Glutamatergic neuron (in vitro differentiated cells): ENCODE results near the gene RPL27A. TPM values are rescaled to one million over a fixed set of nuclear protein-coding genes. Genes with fewer than 3 reads are reported as not detected.

Source experiments
- DNase-seq: peaks from one replicate; pipeline ENCODE4 v3.0.0; 2022
- H3K27ac Mint-ChIP-seq: one replicate; pipeline ENCODE4 v1.8.0; 2020; ENCODE audit warnings: mild to moderate bottlenecking, mixed read lengths, inconsistent platforms; ENCODE audit not compliant: unreplicated experiment
- H3K27me3 Mint-ChIP-seq: one replicate; pipeline ENCODE4 v1.8.0; 2020; ENCODE audit warnings: mild to moderate bottlenecking, moderate library complexity, mixed read lengths, inconsistent platforms; ENCODE audit not compliant: unreplicated experiment
- H3K36me3 Mint-ChIP-seq: one replicate; pipeline ENCODE4 v1.8.0; 2020; ENCODE audit warnings: mild to moderate bottlenecking, mixed read lengths, inconsistent platforms; ENCODE audit not compliant: unreplicated experiment
- H3K4me1 Mint-ChIP-seq: one replicate; pipeline ENCODE4 v1.8.0; 2020; ENCODE audit warnings: mild to moderate bottlenecking, low read depth, mixed read lengths, inconsistent platforms; ENCODE audit not compliant: unreplicated experiment
- H3K4me3 Mint-ChIP-seq: one replicate; pipeline ENCODE4 v1.8.0; 2020; ENCODE audit warnings: mild to moderate bottlenecking, mixed read lengths, inconsistent platforms; ENCODE audit not compliant: unreplicated experiment
- H3K9me3 Mint-ChIP-seq: one replicate; pipeline ENCODE4 v1.8.0; 2020; ENCODE audit warnings: mild to moderate bottlenecking, moderate library complexity, mixed read lengths, inconsistent platforms; ENCODE audit not compliant: unreplicated experiment
- total RNA-seq: library from RNA; stranded (reverse); fragmentation: NEBNext Ultra II Directional; extraction: Animal tissue kit (Norgen Biotek cat#: 25700); gene quantifications from one replicate; pipeline ENCODE4 v1.2.1, GENCODE V29; 2021; ENCODE audit not compliant: unreplicated experiment
- TF ChIP-seq, protein P1 (sequence below): fragments of 200-600 bp; sonication (generic); IDR thresholded peaks from one replicate; pipeline ENCODE4 v1.5.0; 2021; ENCODE audit not compliant: partially characterized antibody, unreplicated experiment

RPL27A gene
- total RNA-seq, 1 donor from 2014 or later, result 398 TPM

- H3K4me1 Mint-ChIP-seq, result peaks cover 10% of the 10 kb centered on the region
- no peaks in the 10 kb centered on the region for H3K9me3 Mint-ChIP-seq
- TF ChIP-seq, protein P1, sequence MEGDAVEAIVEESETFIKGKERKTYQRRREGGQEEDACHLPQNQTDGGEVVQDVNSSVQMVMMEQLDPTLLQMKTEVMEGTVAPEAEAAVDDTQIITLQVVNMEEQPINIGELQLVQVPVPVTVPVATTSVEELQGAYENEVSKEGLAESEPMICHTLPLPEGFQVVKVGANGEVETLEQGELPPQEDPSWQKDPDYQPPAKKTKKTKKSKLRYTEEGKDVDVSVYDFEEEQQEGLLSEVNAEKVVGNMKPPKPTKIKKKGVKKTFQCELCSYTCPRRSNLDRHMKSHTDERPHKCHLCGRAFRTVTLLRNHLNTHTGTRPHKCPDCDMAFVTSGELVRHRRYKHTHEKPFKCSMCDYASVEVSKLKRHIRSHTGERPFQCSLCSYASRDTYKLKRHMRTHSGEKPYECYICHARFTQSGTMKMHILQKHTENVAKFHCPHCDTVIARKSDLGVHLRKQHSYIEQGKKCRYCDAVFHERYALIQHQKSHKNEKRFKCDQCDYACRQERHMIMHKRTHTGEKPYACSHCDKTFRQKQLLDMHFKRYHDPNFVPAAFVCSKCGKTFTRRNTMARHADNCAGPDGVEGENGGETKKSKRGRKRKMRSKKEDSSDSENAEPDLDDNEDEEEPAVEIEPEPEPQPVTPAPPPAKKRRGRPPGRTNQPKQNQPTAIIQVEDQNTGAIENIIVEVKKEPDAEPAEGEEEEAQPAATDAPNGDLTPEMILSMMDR, result no peak
- no peaks in the 10 kb centered on the region for H3K36me3 Mint-ChIP-seq
- DNase-seq, result no peak
- no peak overlapping the region for H3K4me3 Mint-ChIP-seq
- no peak overlapping the region for H3K27ac Mint-ChIP-seq
- peaks cover 11% of the 10 kb centered on the region for H3K27me3 Mint-ChIP-seq
Measured at GRCh38 chr11:8723711-8724110, 41.1 kb downstream of the RPL27A start.

DNA sequence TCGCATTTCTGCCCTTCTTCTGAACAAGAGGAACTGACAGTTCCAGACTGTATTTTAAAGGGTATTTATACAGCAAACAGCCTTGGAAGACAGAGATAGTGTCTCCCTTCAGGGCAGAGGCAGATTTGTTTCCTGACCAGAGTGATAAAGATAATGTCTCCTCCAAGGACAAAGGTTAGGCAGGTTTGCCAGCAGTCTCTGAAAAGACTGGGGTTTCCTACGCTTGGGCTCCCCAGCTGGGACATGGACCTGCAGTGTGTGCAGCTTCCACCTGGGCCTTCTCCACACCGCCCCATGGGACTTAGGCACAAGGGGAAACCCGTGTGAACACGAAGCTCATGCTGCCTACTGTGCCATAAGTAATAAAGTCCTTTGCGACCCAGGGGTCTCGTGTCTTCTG, 42.1 kb downstream of the RPL27A start:
- Mint-ChIP-seq H3K4me1 (peaks cover 10% of the 10 kb centered on the region), H3K4me3 (no peak overlapping the region), H3K9me3 (no peaks in the 10 kb centered on the region), H3K27me3 (peaks cover 9% of the 10 kb centered on the region), H3K36me3 (no peaks in the 10 kb centered on the region), H3K27ac (no peak overlapping the region)
- TF ChIP-seq, protein P1, result no peak
- no peak for DNase-seq

- TF ChIP-seq, protein P1, result no peak
- no peak overlapping the region for H3K27ac Mint-ChIP-seq
- H3K27me3 Mint-ChIP-seq, result peaks cover 6% of the 10 kb centered on the region
- H3K36me3 Mint-ChIP-seq, result no peaks in the 10 kb centered on the region
- peaks cover 8% of the 10 kb centered on the region for H3K4me1 Mint-ChIP-seq
- H3K9me3 Mint-ChIP-seq, result peaks cover 1% of the 10 kb centered on the region
- no peak for DNase-seq
- H3K4me3 Mint-ChIP-seq, result no peak overlapping the region
Measured at GRCh38 chr11:8726395-8726794, 43.8 kb downstream of the RPL27A start.

GRCh38 chr11:8728563-8728962, 46.0 kb downstream of the RPL27A start:
- peaks cover 4% of the 10 kb centered on the region for H3K9me3 Mint-ChIP-seq
- no peaks in the 10 kb centered on the region for H3K36me3 Mint-ChIP-seq
- H3K27ac Mint-ChIP-seq, result peak overlapping the region; percentile 7
- TF ChIP-seq, protein P1, result no peak
- peaks cover 5% of the 10 kb centered on the region for H3K27me3 Mint-ChIP-seq
- H3K4me3 Mint-ChIP-seq, result no peak overlapping the region
- peaks cover 8% of the 10 kb centered on the region for H3K4me1 Mint-ChIP-seq
- no peak for DNase-seq

GRCh38 chr11:8729067-8729466, 46.5 kb downstream of the RPL27A start:
- TF ChIP-seq, protein P1, result no peak
- no peak overlapping the region for H3K27ac Mint-ChIP-seq
- H3K9me3 Mint-ChIP-seq, result peaks cover 4% of the 10 kb centered on the region
- H3K4me3 Mint-ChIP-seq, result no peak overlapping the region
- peaks cover 9% of the 10 kb centered on the region for H3K4me1 Mint-ChIP-seq
- no peak for DNase-seq
- peaks cover 4% of the 10 kb centered on the region for H3K27me3 Mint-ChIP-seq
- no peaks in the 10 kb centered on the region for H3K36me3 Mint-ChIP-seq
